Measurements from ENCODE around the gene RERE.
"Not testable (repeated sequence)": the region's sequence is repeated elsewhere in the genome, so short reads cannot be mapped to it uniquely, and the experiment has no call there.

RERE gene

DNA sequence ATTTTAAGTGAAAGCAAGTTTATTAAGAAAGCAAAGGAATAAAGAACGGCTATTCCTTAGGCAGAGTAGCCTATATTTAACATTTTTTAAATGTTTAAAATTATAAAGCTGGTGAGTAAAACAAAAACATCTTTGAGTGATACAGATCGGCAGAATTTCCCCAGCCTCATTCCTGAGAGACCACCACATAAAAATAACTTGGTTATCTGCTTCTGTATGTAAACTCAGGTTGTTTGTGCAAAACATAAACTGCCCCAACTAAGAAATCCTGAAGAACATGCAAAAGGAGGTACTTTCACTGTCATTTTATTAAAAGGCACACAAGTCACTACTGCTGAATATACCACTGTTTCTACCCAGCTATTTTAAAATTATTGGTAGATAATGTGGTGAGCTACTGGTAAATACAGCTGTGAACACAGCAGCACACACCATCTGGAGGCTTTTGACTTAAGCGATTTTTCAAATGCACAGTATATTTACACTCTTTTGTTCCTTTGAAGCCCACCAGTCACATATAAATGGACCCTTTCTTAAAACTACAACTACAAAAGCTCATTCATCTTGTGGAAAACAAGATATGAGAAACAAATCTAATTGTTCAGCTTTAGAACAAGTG, 119.3 kb downstream of the RERE start:
- TF ChIP-seq, protein P1, sequence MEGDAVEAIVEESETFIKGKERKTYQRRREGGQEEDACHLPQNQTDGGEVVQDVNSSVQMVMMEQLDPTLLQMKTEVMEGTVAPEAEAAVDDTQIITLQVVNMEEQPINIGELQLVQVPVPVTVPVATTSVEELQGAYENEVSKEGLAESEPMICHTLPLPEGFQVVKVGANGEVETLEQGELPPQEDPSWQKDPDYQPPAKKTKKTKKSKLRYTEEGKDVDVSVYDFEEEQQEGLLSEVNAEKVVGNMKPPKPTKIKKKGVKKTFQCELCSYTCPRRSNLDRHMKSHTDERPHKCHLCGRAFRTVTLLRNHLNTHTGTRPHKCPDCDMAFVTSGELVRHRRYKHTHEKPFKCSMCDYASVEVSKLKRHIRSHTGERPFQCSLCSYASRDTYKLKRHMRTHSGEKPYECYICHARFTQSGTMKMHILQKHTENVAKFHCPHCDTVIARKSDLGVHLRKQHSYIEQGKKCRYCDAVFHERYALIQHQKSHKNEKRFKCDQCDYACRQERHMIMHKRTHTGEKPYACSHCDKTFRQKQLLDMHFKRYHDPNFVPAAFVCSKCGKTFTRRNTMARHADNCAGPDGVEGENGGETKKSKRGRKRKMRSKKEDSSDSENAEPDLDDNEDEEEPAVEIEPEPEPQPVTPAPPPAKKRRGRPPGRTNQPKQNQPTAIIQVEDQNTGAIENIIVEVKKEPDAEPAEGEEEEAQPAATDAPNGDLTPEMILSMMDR (IDR thresholded peaks at IDR 0.05; ENCODE audit: low read depth, low read length), result no peak
- Histone ChIP-seq H3K4me3 (ENCODE audit: low read depth, low read length) (no peak overlapping the region), H3K36me3 (no peaks in the 10 kb centered on the region), H3K4me1 (no peaks in the 10 kb centered on the region; the same call in 1 of the 2 replicates), H3K27me3 (no peaks in the 10 kb centered on the region), H3K9me3 (no peaks in the 10 kb centered on the region)
- DNase-seq, result no peak

- H3K4me1 ChIP-seq; H3K4me3 ChIP-seq (ENCODE audit: low read depth, low read length); DNase-seq: not testable (repeated sequence)
These were observed 122.0 kb downstream of the RERE start for GRCh38 chr1:8695442-8695841.

GRCh38 chr1:8693107-8693506, 124.3 kb downstream of the RERE start:
- TF ChIP-seq, protein P1 (IDR thresholded peaks at IDR 0.05; ENCODE audit: low read depth, low read length), result no peak
- Histone ChIP-seq H3K27me3 (no peaks in the 10 kb centered on the region), H3K36me3 (no peaks in the 10 kb centered on the region), H3K4me1 (no peaks in the 10 kb centered on the region; the same call in 1 of the 2 replicates), H3K4me3 (ENCODE audit: low read depth, low read length) (no peak overlapping the region), H3K9me3 (no peaks in the 10 kb centered on the region)
- no peak for DNase-seq

More at GRCh38 chr1:8695442-8695841, 122.0 kb downstream of the RERE start:
- not testable (repeated sequence) for H3K36me3 ChIP-seq, H3K9me3 ChIP-seq, H3K27me3 ChIP-seq

GRCh38 chr1:8691662-8692061, 125.8 kb downstream of the RERE start:
- no peaks in the 10 kb centered on the region for H3K36me3 ChIP-seq
- no peaks in the 10 kb centered on the region for H3K9me3 ChIP-seq
- DNase-seq, result no peak
- no peaks in the 10 kb centered on the region; the same call in 1 of the 2 replicates for H3K4me1 ChIP-seq
- TF ChIP-seq, protein P1 (IDR thresholded peaks at IDR 0.05; ENCODE audit: low read depth, low read length), result no peak
- no peaks in the 10 kb centered on the region for H3K27me3 ChIP-seq
- no peak overlapping the region for H3K4me3 ChIP-seq (ENCODE audit: low read depth, low read length)

GRCh38 chr1:8690253-8690525, 127.3 kb downstream of the RERE start:
- Histone ChIP-seq H3K4me3 (ENCODE audit: low read depth, low read length) (no peak overlapping the region), H3K27me3 (no peaks in the 10 kb centered on the region), H3K9me3 (no peaks in the 10 kb centered on the region), H3K36me3 (no peaks in the 10 kb centered on the region), H3K4me1 (no peaks in the 10 kb centered on the region; the same call in 1 of the 2 replicates)
- no peak for DNase-seq
- TF ChIP-seq, protein P1 (IDR thresholded peaks at IDR 0.05; ENCODE audit: low read depth, low read length), result no peak

DNA sequence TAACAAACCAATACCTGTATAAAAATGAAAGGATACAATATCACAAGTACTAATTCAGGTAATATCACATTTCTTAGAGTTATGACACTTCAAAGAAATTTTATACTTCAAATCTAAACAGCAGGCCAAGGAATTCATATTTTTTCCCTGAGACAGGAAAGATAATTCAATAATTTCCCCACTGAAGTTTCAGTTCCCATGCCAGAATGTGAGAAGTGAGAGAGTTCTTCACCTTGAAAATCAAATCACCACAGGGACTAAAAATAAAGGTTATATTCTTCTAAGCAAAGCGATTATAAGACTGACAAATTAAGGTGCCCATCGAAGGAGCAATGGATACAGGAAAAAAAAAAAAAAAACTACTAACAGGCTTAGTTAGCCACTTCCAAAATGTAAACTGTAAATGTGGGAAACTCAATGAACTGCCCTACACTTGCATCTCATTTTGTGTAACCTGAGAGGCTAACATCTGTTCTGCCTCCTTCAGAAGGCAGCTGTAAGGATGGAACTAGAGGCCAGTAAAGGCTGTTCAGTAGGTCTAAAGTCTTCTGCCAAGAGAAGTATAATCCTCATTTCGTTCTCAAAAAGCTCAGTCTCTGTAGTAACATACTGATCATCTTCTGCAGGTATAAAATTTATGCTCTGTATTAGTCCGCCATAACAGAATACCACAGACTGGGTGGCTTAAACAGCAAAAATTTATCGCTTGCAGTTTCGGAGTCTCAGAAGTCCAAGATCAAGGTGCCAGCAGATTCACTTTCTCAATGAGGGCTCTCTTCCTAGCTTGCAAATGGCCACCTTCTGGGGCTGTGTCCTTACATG, 127.8 kb downstream of the RERE start:
- DNase-seq, result no peak
- TF ChIP-seq, protein P1 (IDR thresholded peaks at IDR 0.05; ENCODE audit: low read depth, low read length), result no peak
- no peaks in the 10 kb centered on the region; the same call in 1 of the 2 replicates for H3K4me1 ChIP-seq

More for the DNA sequence above, 127.8 kb downstream of the RERE start:
- Histone ChIP-seq H3K9me3 (no peaks in the 10 kb centered on the region), H3K36me3 (no peaks in the 10 kb centered on the region), H3K4me3 (ENCODE audit: low read depth, low read length) (no peak overlapping the region), H3K27me3 (no peaks in the 10 kb centered on the region)
